H1 (cell line): ENCODE measurements around the gene TACC2.

Source experiments
- ASH2L ChIP-seq: fragments of 200-600, 300-600 bp; sonication (generic); IDR thresholded peaks from one replicate; pipeline ENCODE4 v1.7.1; 2017; ENCODE audit warnings: low read length
- RXRA ChIP-seq: IDR thresholded peaks from 2 replicates; pipeline ENCODE4 v1.6.1; 2011; ENCODE audit warnings: low read depth, mild to moderate bottlenecking, low read length, moderate library complexity; ENCODE audit not compliant: insufficient read depth
- SP4 ChIP-seq: IDR thresholded peaks from 2 replicates; pipeline ENCODE4 v1.6.1; 2012; ENCODE audit warnings: low read length, inconsistent platforms
- TF ChIP-seq, protein P1 (sequence below), 3 experiments: IDR thresholded peaks; 1 replicate in 2 of 3; 2 replicates in 1 of 3; pipeline versions ENCODE4 v1.5.1 to v1.6.1; 2011; ENCODE audit warnings: low read length in 3 of 3, mild to moderate bottlenecking in 3 of 3, inconsistent platforms in 2 of 3, low read depth in 1 of 3, moderate library complexity in 1 of 3; ENCODE audit not compliant: insufficient read depth in 1 of 3; ENCODE audit errors: control extremely low read depth in 1 of 3

GRCh38 chr10:122186816-122187810 lies 198.2 kb downstream of the TACC2 start:
- TF ChIP-seq, protein P1, sequence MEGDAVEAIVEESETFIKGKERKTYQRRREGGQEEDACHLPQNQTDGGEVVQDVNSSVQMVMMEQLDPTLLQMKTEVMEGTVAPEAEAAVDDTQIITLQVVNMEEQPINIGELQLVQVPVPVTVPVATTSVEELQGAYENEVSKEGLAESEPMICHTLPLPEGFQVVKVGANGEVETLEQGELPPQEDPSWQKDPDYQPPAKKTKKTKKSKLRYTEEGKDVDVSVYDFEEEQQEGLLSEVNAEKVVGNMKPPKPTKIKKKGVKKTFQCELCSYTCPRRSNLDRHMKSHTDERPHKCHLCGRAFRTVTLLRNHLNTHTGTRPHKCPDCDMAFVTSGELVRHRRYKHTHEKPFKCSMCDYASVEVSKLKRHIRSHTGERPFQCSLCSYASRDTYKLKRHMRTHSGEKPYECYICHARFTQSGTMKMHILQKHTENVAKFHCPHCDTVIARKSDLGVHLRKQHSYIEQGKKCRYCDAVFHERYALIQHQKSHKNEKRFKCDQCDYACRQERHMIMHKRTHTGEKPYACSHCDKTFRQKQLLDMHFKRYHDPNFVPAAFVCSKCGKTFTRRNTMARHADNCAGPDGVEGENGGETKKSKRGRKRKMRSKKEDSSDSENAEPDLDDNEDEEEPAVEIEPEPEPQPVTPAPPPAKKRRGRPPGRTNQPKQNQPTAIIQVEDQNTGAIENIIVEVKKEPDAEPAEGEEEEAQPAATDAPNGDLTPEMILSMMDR (IDR thresholded peaks at IDR 0.05; ENCODE audit: control extremely low read depth in 1 of 3, insufficient read depth in 1 of 3, low read depth in 1 of 3, low read length in 3 of 3): no peak
- TF ChIP-seq ASH2L (no peak), SP4 (no peak), RXRA (no peak)
